WTC11 (cell line): Measurements from ENCODE around the gene SLC44A1. TPM values are rescaled to one million over a fixed set of nuclear protein-coding genes. Genes with fewer than 3 reads are reported as not detected.

Experiments
- ATAC-seq: fragments of 200-7000 bp; cut with Tn5 transposase; 2 replicates; pipeline ENCODE4 v1.10.0; 2021; ENCODE audit warnings: mild to moderate bottlenecking, moderate library complexity
- CTCF ChIA-PET: fragments of 300-600 bp; sonication (Branson Sonifier 250); formaldehyde crosslinking; loops from one replicate; lab custom pipeline; 2021; ENCODE audit warnings: antibody characterized with exemption; lab: Charles Lee
- POLR2A ChIA-PET: fragments of 350-600 bp; sonication (Branson Sonifier 250); formaldehyde crosslinking; loops from one replicate; lab custom pipeline; 2021; ENCODE audit warnings: antibody characterized with exemption; lab: Charles Lee
- DNase-seq: peaks from one replicate; pipeline ENCODE4 v3.0.0; 2021; ENCODE audit warnings: low spot score
- H3K27ac Mint-ChIP-seq: 2 replicates; pipeline ENCODE4 v1.8.0; 2021; ENCODE audit warnings: mixed read lengths
- H3K27me3 Mint-ChIP-seq: 2 replicates; pipeline ENCODE4 v1.8.0; 2021; ENCODE audit warnings: low read depth, mild to moderate bottlenecking, moderate library complexity, mixed read lengths
- H3K36me3 Mint-ChIP-seq: 2 replicates; pipeline ENCODE4 v1.8.0; 2021; ENCODE audit warnings: mixed read lengths
- H3K4me1 Mint-ChIP-seq: 2 replicates; pipeline ENCODE4 v1.8.0; 2022; ENCODE audit warnings: mixed read lengths
- H3K4me3 Mint-ChIP-seq: 2 replicates; pipeline ENCODE4 v1.8.0; 2021; ENCODE audit warnings: mild to moderate bottlenecking, moderate library complexity, mixed read lengths
- H3K9me3 Mint-ChIP-seq: 2 replicates; pipeline ENCODE4 v1.8.0; 2021; ENCODE audit warnings: mixed read lengths
- ATF1 ChIP-seq: sonication (generic); formaldehyde crosslinking; IDR thresholded peaks from 2 replicates; pipeline ENCODE4 v1.8.1; 2023; ENCODE audit warnings: mild to moderate bottlenecking, moderate library complexity, missing genetic modification reagents
- ATF2 ChIP-seq: sonication (generic); formaldehyde crosslinking; IDR thresholded peaks from 2 replicates; pipeline ENCODE4 v1.8.1; 2022; ENCODE audit warnings: low read depth, missing genetic modification reagents, borderline replicate concordance
- CREM ChIP-seq: sonication (generic); formaldehyde crosslinking; IDR thresholded peaks from 2 replicates; pipeline ENCODE4 v1.8.1; 2022; ENCODE audit warnings: mild to moderate bottlenecking, missing genetic modification reagents, moderate library complexity
- CTCF ChIP-seq: fragments of 200-600 bp; IDR thresholded peaks from 2 replicates; pipeline ENCODE4 v1.8.0; 2022; ENCODE audit warnings: antibody characterized with exemption
- ETV6 ChIP-seq: sonication (generic); formaldehyde crosslinking; IDR thresholded peaks from 2 replicates; pipeline ENCODE4 v1.8.1; 2022; ENCODE audit warnings: mild to moderate bottlenecking, missing genetic modification reagents
- FOXJ3 ChIP-seq: sonication (generic); formaldehyde crosslinking; IDR thresholded peaks from 2 replicates; pipeline ENCODE4 v1.9.0; 2021; ENCODE audit warnings: missing genetic modification reagents, mild to moderate bottlenecking, borderline replicate concordance
- FOXP1 ChIP-seq: sonication (generic); formaldehyde crosslinking; IDR thresholded peaks from 2 replicates; pipeline ENCODE4 v1.8.0; 2022; ENCODE audit warnings: missing genetic modification reagents, mild to moderate bottlenecking, moderate library complexity, borderline replicate concordance
- MYBL2 ChIP-seq: sonication (generic); formaldehyde crosslinking; IDR thresholded peaks from 2 replicates; pipeline ENCODE4 v1.8.1; 2023; ENCODE audit warnings: mild to moderate bottlenecking, moderate library complexity, missing genetic modification reagents
- NFE2L1 ChIP-seq: sonication (generic); formaldehyde crosslinking; IDR thresholded peaks from 2 replicates; pipeline ENCODE4 v1.8.1; 2023; ENCODE audit warnings: missing genetic modification reagents
- NR1H2 ChIP-seq: sonication (generic); formaldehyde crosslinking; IDR thresholded peaks from 2 replicates; pipeline ENCODE4 v1.9.0; 2021; ENCODE audit warnings: mild to moderate bottlenecking, moderate library complexity, missing genetic modification reagents
- PREB ChIP-seq: sonication (generic); formaldehyde crosslinking; IDR thresholded peaks from 2 replicates; pipeline ENCODE4 v1.8.1; 2022; ENCODE audit warnings: mild to moderate bottlenecking, missing genetic modification reagents, moderate library complexity, borderline replicate concordance
- RORB ChIP-seq: fragments of 250-450 bp; sonication (Bioruptor Pico); IDR thresholded peaks from 2 replicates; pipeline ENCODE4 v1.9.0; 2021; ENCODE audit warnings: mild to moderate bottlenecking
- SOX15 ChIP-seq: fragments of 250-450 bp; sonication (Bioruptor Pico); IDR thresholded peaks from 2 replicates; pipeline ENCODE4 v1.9.0; 2021; ENCODE audit warnings: mild to moderate bottlenecking
- TEAD4 ChIP-seq: sonication (generic); formaldehyde crosslinking; IDR thresholded peaks from 2 replicates; pipeline ENCODE4 v1.8.0; 2022; ENCODE audit warnings: mild to moderate bottlenecking, missing genetic modification reagents
- TP53 ChIP-seq: sonication (generic); formaldehyde crosslinking; IDR thresholded peaks from 2 replicates; pipeline ENCODE4 v1.8.1; 2023; ENCODE audit warnings: mild to moderate bottlenecking, missing genetic modification reagents
- USF1 ChIP-seq: sonication (generic); formaldehyde crosslinking; IDR thresholded peaks from 2 replicates; pipeline ENCODE4 v1.8.0; 2022; ENCODE audit warnings: mild to moderate bottlenecking, missing genetic modification reagents
- ZNF396 ChIP-seq: fragments of 250-450 bp; sonication (Bioruptor Pico); IDR thresholded peaks from 2 replicates; pipeline ENCODE4 v1.8.0; 2021; ENCODE audit warnings: mild to moderate bottlenecking, moderate library complexity, borderline replicate concordance
- ZNF671 ChIP-seq: fragments of 250-450 bp; sonication (Bioruptor Pico); IDR thresholded peaks from 2 replicates; pipeline ENCODE4 v1.8.0; 2021; ENCODE audit warnings: mild to moderate bottlenecking
- total RNA-seq: library from RNA; stranded (reverse); gene quantifications from 3 replicates; pipeline ENCODE4 v1.2.3, GENCODE V29; 2021
- TF ChIP-seq, protein P1 (sequence below): sonication (generic); formaldehyde crosslinking; IDR thresholded peaks from 2 replicates; pipeline ENCODE4 v1.8.0; 2022; ENCODE audit warnings: mild to moderate bottlenecking, missing genetic modification reagents
- TF ChIP-seq, protein P2 (sequence below): sonication (generic); formaldehyde crosslinking; IDR thresholded peaks from 2 replicates; pipeline ENCODE4 v1.8.0; 2022; ENCODE audit warnings: mild to moderate bottlenecking, missing genetic modification reagents
- TF ChIP-seq, protein P3 (sequence below): sonication (generic); formaldehyde crosslinking; IDR thresholded peaks from 2 replicates; pipeline ENCODE4 v1.8.0; 2022; ENCODE audit warnings: mild to moderate bottlenecking, missing genetic modification reagents

The SLC44A1 gene
- total RNA-seq, 1 experiment from 2014 or later: 48.9 TPM

- peaks cover 32% of the 10 kb centered on the region for H3K4me1 Mint-ChIP-seq
- no peak for DNase-seq
- no peaks in the 10 kb centered on the region for H3K9me3 Mint-ChIP-seq
- CTCF ChIA-PET: no interaction called here
- TF ChIP-seq CREM (CRISPR knock-in tag) (no peak), ETV6 (no peak), ZNF396 (CRISPR knock-in tag) (no peak), ZNF671 (CRISPR knock-in tag) (no peak), SOX15 (CRISPR knock-in tag) (no peak), MYBL2 (CRISPR knock-in tag) (no peak)
- TF ChIP-seq, protein P1, sequence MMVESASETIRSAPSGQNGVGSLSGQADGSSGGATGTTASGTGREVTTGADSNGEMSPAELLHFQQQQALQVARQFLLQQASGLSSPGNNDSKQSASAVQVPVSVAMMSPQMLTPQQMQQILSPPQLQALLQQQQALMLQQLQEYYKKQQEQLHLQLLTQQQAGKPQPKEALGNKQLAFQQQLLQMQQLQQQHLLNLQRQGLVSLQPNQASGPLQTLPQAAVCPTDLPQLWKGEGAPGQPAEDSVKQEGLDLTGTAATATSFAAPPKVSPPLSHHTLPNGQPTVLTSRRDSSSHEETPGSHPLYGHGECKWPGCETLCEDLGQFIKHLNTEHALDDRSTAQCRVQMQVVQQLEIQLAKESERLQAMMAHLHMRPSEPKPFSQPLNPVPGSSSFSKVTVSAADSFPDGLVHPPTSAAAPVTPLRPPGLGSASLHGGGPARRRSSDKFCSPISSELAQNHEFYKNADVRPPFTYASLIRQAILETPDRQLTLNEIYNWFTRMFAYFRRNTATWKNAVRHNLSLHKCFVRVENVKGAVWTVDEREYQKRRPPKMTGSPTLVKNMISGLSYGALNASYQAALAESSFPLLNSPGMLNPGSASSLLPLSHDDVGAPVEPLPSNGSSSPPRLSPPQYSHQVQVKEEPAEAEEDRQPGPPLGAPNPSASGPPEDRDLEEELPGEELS (CRISPR knock-in tag): no peak
- TF ChIP-seq, protein P2, sequence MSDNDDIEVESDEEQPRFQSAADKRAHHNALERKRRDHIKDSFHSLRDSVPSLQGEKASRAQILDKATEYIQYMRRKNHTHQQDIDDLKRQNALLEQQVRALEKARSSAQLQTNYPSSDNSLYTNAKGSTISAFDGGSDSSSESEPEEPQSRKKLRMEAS (CRISPR knock-in tag): no peak
- no peaks in the 10 kb centered on the region for H3K36me3 Mint-ChIP-seq
- no peak for ATAC-seq
- no peak overlapping the region for H3K4me3 Mint-ChIP-seq
- no peaks in the 10 kb centered on the region for H3K27me3 Mint-ChIP-seq
- H3K27ac Mint-ChIP-seq: no peak overlapping the region
- POLR2A ChIA-PET: no interaction called here
Measured at GRCh38 chr9:105311306-105311705, 66.9 kb downstream of the SLC44A1 start.

GRCh38 chr9:105313238-105313637, 68.8 kb downstream of the SLC44A1 start:
- Mint-ChIP-seq H3K4me1 (peaks cover 20% of the 10 kb centered on the region), H3K27me3 (no peaks in the 10 kb centered on the region), H3K36me3 (peaks cover 4% of the 10 kb centered on the region; the same call in 1 of the 2 replicates), H3K9me3 (no peaks in the 10 kb centered on the region), H3K27ac (no peak overlapping the region), H3K4me3 (no peak overlapping the region)
- no peak for DNase-seq
- CTCF ChIA-PET: interaction anchor here (0.7 kb wide), 1 partner anchor 450 kb away, joined by 3 read pairs; no protein-coding TSS in a partner anchor
- no peak for ATAC-seq
- POLR2A ChIA-PET: no interaction called here
- TF ChIP-seq TP53 (no peak), PREB (CRISPR knock-in tag) (no peak), SOX15 (CRISPR knock-in tag) (no peak), NFE2L1 (no peak), FOXP1 (CRISPR knock-in tag) (no peak), TEAD4 (CRISPR knock-in tag) (no peak), NR1H2 (CRISPR knock-in tag) (no peak), USF1 (no peak), ATF1 (CRISPR knock-in tag) (no peak), CTCF (no peak), FOXJ3 (CRISPR knock-in tag) (no peak), RORB (no peak), ATF2 (CRISPR knock-in tag) (no peak)
- TF ChIP-seq, protein P2 (CRISPR knock-in tag): no peak
- TF ChIP-seq, protein P3, sequence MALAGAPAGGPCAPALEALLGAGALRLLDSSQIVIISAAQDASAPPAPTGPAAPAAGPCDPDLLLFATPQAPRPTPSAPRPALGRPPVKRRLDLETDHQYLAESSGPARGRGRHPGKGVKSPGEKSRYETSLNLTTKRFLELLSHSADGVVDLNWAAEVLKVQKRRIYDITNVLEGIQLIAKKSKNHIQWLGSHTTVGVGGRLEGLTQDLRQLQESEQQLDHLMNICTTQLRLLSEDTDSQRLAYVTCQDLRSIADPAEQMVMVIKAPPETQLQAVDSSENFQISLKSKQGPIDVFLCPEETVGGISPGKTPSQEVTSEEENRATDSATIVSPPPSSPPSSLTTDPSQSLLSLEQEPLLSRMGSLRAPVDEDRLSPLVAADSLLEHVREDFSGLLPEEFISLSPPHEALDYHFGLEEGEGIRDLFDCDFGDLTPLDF (CRISPR knock-in tag): no peak
